Measurements from ENCODE around the gene PRDM1. TPM values are rescaled to one million over a fixed set of nuclear protein-coding genes. Genes with fewer than 3 reads are reported as not detected.

PRDM1 gene
- total RNA-seq, 4 donors from 2014 or later, result 7.0 to 20.8 (median 10.3) TPM

DNA sequence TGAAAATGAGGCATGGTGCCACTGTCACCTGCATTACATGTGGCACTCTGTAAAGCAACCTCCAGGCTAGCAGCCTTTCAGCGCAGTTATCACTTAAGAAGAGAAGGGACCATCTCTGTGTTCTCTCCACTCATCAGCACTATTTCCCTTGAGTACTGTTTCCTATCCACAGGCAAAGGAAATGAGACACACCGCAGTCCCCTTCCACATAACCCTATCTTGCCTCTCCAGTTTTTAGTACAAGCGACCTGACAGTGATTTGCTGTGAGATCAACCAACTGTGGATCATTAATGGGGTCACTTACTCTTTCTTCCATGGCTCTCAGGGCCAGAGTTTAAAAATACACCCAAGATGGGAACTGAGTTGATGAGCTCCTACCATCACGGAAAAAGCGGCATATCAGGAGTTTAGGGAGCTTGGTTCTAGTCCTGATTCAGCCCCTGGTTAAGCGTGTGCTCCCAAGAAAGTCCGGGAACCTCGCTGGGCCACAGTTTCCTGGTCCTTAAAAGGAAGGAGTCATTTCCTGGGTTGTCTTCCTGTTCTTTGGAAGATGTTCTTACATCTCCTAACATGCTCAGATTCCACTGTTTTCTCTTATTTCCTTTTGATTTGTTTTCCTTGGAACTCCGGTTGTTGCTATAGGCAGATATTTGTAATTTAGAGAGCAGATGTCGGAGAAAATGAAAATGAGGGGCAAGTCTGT is 27.3 kb downstream of the PRDM1 start:
- no peak for DNase-seq (ENCODE audit: low spot score)
- TF ChIP-seq, protein P1, sequence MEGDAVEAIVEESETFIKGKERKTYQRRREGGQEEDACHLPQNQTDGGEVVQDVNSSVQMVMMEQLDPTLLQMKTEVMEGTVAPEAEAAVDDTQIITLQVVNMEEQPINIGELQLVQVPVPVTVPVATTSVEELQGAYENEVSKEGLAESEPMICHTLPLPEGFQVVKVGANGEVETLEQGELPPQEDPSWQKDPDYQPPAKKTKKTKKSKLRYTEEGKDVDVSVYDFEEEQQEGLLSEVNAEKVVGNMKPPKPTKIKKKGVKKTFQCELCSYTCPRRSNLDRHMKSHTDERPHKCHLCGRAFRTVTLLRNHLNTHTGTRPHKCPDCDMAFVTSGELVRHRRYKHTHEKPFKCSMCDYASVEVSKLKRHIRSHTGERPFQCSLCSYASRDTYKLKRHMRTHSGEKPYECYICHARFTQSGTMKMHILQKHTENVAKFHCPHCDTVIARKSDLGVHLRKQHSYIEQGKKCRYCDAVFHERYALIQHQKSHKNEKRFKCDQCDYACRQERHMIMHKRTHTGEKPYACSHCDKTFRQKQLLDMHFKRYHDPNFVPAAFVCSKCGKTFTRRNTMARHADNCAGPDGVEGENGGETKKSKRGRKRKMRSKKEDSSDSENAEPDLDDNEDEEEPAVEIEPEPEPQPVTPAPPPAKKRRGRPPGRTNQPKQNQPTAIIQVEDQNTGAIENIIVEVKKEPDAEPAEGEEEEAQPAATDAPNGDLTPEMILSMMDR (IDR thresholded peaks at IDR 0.05), result no peak
- no peak for ATAC-seq (ENCODE audit: low FRiP score)

DNA sequence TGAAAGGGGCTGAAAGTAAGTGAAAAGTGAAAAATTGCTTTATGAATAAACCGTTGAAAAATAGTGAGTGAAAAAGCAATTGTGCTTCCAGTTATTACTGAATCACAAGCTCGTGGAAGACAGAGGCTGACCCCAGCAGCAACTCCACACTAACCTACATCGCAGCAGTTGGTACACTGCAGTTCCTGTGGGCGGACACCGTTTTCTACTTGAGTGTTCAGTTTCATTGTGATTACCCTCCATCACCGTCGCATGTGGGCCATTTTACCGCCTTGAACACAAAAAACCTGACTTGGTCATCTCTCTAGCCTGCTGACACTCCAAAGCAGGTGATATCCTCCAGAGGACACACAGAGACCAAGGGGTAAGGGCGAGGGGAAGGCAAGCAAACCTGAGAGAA is 28.4 kb downstream of the PRDM1 start:
- ATAC-seq (ENCODE audit: low FRiP score), result no peak
- TF ChIP-seq, protein P1 (IDR thresholded peaks at IDR 0.05), result no peak
- DNase-seq (ENCODE audit: low spot score), result no peak

DNA sequence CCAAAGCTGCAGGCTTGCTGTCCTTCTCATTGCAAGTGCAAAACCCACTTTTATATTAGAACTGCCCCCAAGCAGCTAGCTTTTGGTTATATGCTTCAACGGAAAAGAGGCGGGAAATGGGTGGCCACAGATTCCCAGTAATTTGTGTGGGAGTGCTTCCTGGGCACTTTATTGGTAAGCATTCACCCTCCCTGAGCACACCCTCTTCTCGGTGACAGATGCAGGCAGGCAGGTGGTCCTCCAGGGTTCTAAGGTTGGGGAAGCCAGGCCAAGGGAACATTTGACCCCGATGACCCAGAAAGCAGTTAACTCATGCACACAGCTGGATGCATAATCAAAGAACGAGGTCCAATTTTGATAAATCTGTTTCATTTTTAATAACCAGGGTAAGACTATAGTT is 29.1 kb downstream of the PRDM1 start:
- ATAC-seq (ENCODE audit: low FRiP score), result no peak
- TF ChIP-seq, protein P1 (IDR thresholded peaks at IDR 0.05), result no peak
- no peak for DNase-seq (ENCODE audit: low spot score)

DNA sequence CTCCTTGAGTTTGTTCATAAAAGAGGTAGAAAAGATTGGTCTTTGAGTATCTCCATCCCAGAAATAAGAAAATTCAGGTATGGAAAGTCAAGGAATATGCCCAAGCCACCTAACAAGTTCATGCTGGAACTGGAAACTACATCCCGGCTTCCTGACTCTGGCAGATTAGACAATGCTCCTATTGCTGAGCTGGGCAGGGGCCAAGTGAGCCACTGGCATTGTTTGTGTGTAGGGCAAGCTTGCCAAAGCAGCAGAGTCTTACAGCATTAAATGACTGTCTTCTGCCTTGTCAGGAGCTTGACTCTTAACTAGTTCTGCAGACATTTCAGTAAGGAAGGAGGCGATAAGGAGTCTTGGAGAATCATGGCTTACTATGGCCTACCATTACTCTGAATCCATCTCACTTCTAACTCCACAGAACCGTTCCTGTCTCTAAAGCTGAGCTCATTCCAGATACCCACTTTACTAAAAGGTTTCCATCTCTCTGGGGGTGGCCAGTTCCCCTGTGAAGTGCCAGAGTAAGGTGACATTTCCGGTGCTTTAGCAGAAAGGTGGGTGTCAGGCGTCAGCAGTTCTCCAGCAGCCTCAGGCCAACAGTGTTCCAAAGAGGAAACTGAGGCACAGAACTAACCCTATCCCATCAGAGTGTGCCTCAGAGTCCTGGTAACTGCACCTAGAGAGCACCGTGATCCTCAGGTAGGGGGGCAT is 30.1 kb downstream of the PRDM1 start:
- ATAC-seq (ENCODE audit: low FRiP score) (no peak), DNase-seq (ENCODE audit: low spot score) (no peak)
- TF ChIP-seq, protein P1 (IDR thresholded peaks at IDR 0.05), result no peak

DNA sequence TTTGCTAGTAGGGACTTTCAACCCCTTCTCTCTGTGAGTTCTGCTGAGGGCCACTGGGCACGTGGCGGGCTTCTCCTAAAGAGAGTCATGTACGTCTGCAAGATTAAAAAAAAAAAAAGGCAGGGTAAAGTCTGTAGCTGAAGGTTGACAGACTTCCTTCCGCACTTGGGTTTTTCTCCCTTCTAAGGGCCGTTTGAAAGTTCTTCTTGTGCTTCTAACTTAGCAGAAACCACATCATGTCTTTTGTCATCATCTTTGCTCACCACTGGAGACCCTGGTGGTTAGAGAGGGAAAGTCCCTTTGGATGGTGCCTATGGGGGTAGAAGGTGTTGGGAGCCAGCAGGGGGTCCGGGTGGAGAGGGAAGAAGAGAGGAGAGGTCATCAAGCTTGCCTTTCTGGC is 31.4 kb downstream of the PRDM1 start:
- DNase-seq (ENCODE audit: low spot score), result no peak
- TF ChIP-seq, protein P1 (IDR thresholded peaks at IDR 0.05), result no peak
- no peak for ATAC-seq (ENCODE audit: low FRiP score)

DNA sequence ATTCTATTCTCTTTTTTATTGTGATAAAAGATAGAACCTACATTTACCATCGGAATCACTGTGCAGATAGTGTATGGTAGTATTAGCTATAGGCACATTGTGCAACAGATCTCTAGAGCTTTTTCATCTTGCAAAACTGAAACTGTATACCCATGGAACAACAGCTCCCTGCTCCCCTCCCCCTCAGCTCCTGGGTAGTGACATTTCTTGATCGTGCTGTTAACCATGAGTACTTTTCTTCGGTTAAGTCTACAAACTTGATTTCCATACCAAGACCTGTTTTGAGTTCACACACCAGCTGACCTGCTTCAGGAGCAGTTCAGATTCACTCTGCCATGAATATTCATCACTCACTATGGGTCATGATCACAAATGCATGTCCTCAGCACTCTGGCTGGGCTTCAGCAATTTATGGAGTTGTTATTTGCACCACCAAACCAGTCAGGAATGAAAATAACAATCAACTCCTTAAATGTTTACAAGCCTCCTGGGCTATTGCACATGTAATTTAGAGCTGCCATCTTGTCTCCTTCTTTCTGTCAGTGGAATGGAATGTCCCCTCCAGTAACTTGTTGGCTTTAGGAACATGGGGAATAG is 32.8 kb downstream of the PRDM1 start:
- TF ChIP-seq, protein P1 (IDR thresholded peaks at IDR 0.05), result no peak

More for the DNA sequence above, 32.8 kb downstream of the PRDM1 start:
- no peak for DNase-seq (ENCODE audit: low spot score)
- no peak for ATAC-seq (ENCODE audit: low FRiP score)
